Measurements from ENCODE around the gene TAPBP. TPM values are rescaled to one million over a fixed set of nuclear protein-coding genes. Genes with fewer than 3 reads are reported as not detected.

Gene TAPBP
- total and polyA plus RNA-seq, 4 experiments from 2014 or later = 240 to 370 (median 262) TPM

DNA sequence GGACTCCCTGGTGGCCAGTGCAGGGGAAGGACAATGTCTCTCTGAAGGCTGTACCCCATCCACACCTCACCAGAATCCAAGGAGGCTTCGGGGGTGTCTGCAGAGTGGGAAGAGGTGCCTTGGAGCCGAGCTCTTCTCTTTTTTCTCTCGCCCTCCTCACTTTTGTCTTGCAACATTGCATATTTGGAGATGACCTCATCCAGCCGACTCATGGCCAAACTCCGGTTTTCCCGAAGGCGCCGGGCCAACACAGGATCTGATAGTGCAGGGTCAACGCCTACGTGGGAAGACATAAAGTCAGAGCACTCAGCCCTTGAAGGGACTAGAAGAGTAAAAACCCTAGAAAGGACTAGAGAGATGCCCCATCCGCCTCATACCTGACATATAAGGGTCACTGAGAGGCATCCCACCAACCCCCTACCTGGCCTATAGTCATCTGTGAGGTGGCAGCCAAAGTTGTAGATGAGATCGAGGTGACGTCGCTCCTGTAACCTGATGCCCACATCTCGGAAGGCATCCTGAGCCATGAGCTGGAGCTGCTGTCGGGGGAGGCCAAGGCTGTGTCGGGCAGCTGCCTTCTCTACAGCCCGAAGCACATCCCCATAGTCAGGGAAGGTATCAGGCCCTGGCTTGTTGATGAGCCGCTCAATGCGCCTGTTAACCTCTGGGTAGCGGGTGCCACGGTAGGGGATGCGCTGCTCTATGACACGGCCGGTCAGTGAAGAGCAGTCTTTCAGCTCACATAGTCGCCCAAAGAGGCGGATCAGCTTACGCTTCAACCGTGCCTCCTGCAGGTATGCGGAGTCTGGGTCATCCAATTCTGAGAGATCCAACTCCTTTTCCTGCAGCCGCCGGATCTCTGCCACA, 6.7 kb upstream of the TAPBP start:
- peak overlapping the region; percentile 65 to 99 (median 76) for H3K4me3 Mint-ChIP-seq
- H3K36me3 Mint-ChIP-seq = peaks cover 41 to 53% of the 10 kb centered on the region in 2 donors
- ChIA-PET POLR2A (ENCODE audit: partially characterized antibody) (interaction anchor here (1.0 to 1.2 kb wide), 2 partner anchors 7 to 97 kb away, joined by 4 to 5 read pairs; partner anchors contain the start of genes CUTA and TAPBP), CTCF (ENCODE audit: partially characterized antibody) (interaction anchor here (1.0 to 5.9 kb wide), 2 partner anchors 8 to 24 kb away, joined by 4 to 47 read pairs; no protein-coding TSS in a partner anchor)
- peak overlapping the region in 6 of 7 donors; percentile 48 to 89 (median 80) for H3K27ac Mint-ChIP-seq
- H3K4me1 Mint-ChIP-seq = peaks cover 43 to 88% (median 65%) of the 10 kb centered on the region in 4 donors
- no peaks in the 10 kb centered on the region for H3K9me3 ChIP-seq (ENCODE audit: control insufficient read depth in 1 of 2, low read length in 2 of 2)
- no peaks in the 10 kb centered on the region for H3K27me3 Mint-ChIP-seq
- intact Hi-C loops (cut with micrococcal nuclease) = no loop called here
- DNase-seq = no peak
- H3K36me3 ChIP-seq (ENCODE audit: insufficient read depth, low read length) = peaks cover 33% of the 10 kb centered on the region
- H3K9me3 Mint-ChIP-seq = peaks cover 0 to 5% (median 0%) of the 10 kb centered on the region in 8 donors
- H3K27me3 ChIP-seq (ENCODE audit: insufficient read depth, low read length) = no peaks in the 10 kb centered on the region
- H3K4me3 ChIP-seq (ENCODE audit: low read length in 2 of 2) = no peak overlapping the region
- peak overlapping the region; percentile 88 for H3K27ac ChIP-seq (ENCODE audit: low read depth, low read length)
- peaks cover 70% of the 10 kb centered on the region for H3K4me1 ChIP-seq (ENCODE audit: insufficient read depth, low read length)

DNA sequence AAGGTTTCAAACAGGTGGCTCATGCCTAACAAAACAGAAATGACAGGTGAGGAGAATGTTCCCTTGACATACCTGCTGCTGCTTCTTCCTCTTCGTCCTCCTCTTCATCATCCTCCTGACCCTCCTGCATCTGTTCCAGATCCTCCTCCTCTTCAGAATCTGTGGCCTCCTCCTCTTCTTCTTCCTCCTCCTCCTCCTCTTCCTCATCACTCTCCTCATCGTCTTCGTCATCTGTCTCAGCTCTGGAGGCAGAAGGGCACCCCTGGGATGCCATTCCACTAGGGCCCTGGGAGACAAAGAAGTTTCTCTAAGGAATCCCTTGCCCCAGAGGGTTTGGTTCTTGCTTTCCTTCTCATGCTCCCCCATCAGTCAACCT, 6.0 kb upstream of the TAPBP start:
- Mint-ChIP-seq H3K27me3 (no peaks in the 10 kb centered on the region), H3K4me1 (peaks cover 43 to 94% (median 69%) of the 10 kb centered on the region in 4 donors), H3K36me3 (peaks cover 41 to 53% of the 10 kb centered on the region in 2 donors), H3K4me3 (peak overlapping the region in 4 of 8 donors; percentile 67 to 99 (median 98)), H3K9me3 (peaks cover 0 to 5% (median 0%) of the 10 kb centered on the region in 8 donors), H3K27ac (peak overlapping the region in 4 of 7 donors; percentile 12 to 89 (median 78))
- CTCF ChIA-PET (ENCODE audit: partially characterized antibody) = interaction anchor here (5.9 kb wide), 1 partner anchor 25 kb away, joined by 47 read pairs; no protein-coding TSS in a partner anchor
- no peak overlapping the region for H3K27ac ChIP-seq (ENCODE audit: low read depth, low read length)
- H3K4me1 ChIP-seq (ENCODE audit: insufficient read depth, low read length) = peaks cover 76% of the 10 kb centered on the region
- POLR2A ChIA-PET (ENCODE audit: partially characterized antibody) = interaction anchor here (0.9 to 1.7 kb wide), 3 partner anchors 19 to 349 kb away, joined by 3 to 4 read pairs (median 3); partner anchors contain the start of gene WDR46
- no peaks in the 10 kb centered on the region for H3K27me3 ChIP-seq (ENCODE audit: insufficient read depth, low read length)
- intact Hi-C loops (cut with micrococcal nuclease) = no loop called here
- no peak overlapping the region for H3K4me3 ChIP-seq (ENCODE audit: low read length in 2 of 2)
- peaks cover 33% of the 10 kb centered on the region for H3K36me3 ChIP-seq (ENCODE audit: insufficient read depth, low read length)
- no peak for DNase-seq
- H3K9me3 ChIP-seq (ENCODE audit: control insufficient read depth in 1 of 2, low read length in 2 of 2) = no peaks in the 10 kb centered on the region

DNA sequence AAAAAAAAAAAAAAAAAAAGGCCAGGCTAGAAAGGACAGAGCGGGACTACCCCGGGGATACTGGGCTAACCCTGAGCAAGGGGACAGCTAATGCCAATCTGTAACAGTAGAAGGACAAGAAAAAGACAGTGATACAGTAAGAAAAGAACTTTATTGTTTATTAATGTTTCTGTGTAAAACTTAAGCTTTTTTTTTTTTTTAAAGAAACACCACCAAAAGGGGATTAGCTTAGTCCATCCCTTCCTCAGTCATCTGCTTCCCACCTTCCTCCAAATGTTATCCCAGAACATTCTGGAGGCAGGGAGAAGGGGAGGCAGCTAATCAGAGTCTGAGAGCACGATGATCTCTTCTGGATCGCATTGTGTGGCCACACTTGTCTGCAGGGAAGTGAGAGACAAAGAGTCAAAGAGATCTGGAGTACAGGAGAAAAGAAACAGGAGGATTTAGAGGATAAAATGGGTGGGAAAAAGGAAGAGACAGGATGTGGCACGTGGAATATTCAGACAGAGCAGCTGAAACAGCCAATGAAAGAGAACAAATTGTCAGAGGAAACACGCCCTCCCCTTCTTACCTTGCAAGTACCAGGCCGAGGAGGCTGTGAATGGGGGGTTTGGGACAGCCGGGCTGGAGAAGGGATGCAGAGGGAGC, 4.7 kb upstream of the TAPBP start:
- peaks cover 41 to 65% of the 10 kb centered on the region in 2 donors for H3K36me3 Mint-ChIP-seq
- H3K27ac ChIP-seq (ENCODE audit: low read depth, low read length) = peak overlapping the region; percentile 83

DNA sequence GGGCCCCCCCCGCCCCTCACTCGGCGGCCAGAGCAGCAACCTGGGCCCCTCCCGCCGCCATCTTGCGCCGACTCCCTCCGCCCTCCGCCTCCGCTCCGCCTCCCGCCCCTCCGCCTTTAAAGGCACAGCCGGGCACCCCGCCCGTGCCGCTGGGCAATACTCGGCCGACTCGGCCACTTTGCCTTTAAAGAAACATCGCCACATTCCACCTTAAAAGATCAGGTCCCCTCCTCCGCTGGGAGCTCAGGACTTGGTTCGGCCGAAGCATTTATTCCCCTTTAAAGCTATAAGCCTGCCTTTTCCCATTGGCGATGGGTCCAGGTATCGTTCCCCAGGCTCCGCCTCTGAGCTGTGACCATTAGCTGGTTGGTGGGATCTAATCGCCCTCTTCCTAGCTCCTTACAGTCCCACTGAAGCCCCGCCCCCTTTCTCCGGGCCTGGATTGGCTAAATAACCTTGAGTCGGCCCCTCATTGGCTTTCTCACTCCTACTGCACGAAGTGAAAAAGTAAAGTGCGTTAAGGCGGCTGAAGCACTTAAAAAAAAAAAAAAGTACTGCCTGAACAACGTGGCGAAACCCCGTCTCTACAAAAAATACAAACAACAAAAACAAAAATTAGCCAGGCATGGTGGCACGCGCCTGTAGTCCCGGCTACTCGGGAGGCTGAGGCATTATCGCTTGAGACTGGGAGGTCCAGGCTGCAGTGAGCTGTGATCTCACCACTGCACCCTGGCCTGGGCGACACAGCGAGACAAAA, 4.0 kb upstream of the TAPBP start, which contains the start of gene ZBTB22:
Gene ZBTB22 (minus strand): TSS at position 76 of the 757 bp plus-strand sequence. CDS start 828 bp downstream, outside the sequence.
- ChIA-PET CTCF (ENCODE audit: partially characterized antibody) (interaction anchor here (0.6 to 5.9 kb wide), 9 partner anchors 17 to 274 kb away, joined by 3 to 47 read pairs (median 4); partner anchors contain the start of genes B3GALT4, RPS18 and VPS52), POLR2A (ENCODE audit: partially characterized antibody) (interaction anchor here (0.6 to 4.1 kb wide), 27 partner anchors 10 to 1665 kb away, joined by 3 to 81 read pairs (median 5); partner anchors contain the start of genes B3GALT4, BAG6, CUTA and ITPR3)
- peaks cover 40 to 69% of the 10 kb centered on the region in 2 donors for H3K36me3 Mint-ChIP-seq

More for the DNA sequence above, 4.7 kb upstream of the TAPBP start:
- peaks cover 0 to 5% (median 0%) of the 10 kb centered on the region in 8 donors for H3K9me3 Mint-ChIP-seq
- peaks cover 40 to 100% (median 67%) of the 10 kb centered on the region in 4 donors for H3K4me1 Mint-ChIP-seq
- Histone ChIP-seq H3K27me3 (ENCODE audit: insufficient read depth, low read length) (no peaks in the 10 kb centered on the region), H3K9me3 (ENCODE audit: control insufficient read depth in 1 of 2, low read length in 2 of 2) (no peaks in the 10 kb centered on the region), H3K36me3 (ENCODE audit: insufficient read depth, low read length) (peaks cover 33% of the 10 kb centered on the region), H3K4me1 (ENCODE audit: insufficient read depth, low read length) (peaks cover 74% of the 10 kb centered on the region), H3K4me3 (ENCODE audit: low read length in 2 of 2) (peak overlapping the region; percentile 73 to 100)
- intact Hi-C loops (cut with micrococcal nuclease) = loop anchor here (1.0 kb wide), 2 partner anchors 27 to 29 kb away; partner anchors contain the start of genes PFDN6 and WDR46
- DNase-seq = no peak
- ChIA-PET POLR2A (ENCODE audit: partially characterized antibody) (interaction anchor here (0.6 to 4.1 kb wide), 18 partner anchors 14 to 1666 kb away, joined by 3 to 81 read pairs (median 6); partner anchors contain the start of genes B3GALT4, BAG6, CUTA and ITPR3), CTCF (ENCODE audit: partially characterized antibody) (interaction anchor here (0.6 to 5.9 kb wide), 6 partner anchors 17 to 72 kb away, joined by 4 to 47 read pairs (median 10); partner anchors contain the start of genes B3GALT4, RPS18 and VPS52)
- no peaks in the 10 kb centered on the region for H3K27me3 Mint-ChIP-seq
- peak overlapping the region; percentile 98 to 99 (median 98) for H3K27ac Mint-ChIP-seq
- peak overlapping the region; percentile 98 to 100 (median 99) for H3K4me3 Mint-ChIP-seq

DNA sequence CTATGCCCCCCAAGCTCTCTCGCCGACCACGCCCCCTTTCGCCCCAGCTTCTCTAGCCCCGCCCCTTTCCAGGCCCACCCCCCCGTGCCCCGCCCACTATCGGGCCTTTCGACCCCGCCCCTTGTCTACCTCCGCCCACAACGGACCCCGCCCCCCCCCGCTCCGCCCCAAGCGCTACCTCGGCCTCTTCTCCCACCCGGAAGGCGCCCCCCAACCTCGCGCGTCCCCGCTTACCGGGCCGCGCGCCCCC, 3.5 kb upstream of the TAPBP start:
- H3K9me3 Mint-ChIP-seq = peaks cover 0 to 5% (median 0%) of the 10 kb centered on the region in 8 donors
- peaks cover 43 to 70% of the 10 kb centered on the region in 2 donors for H3K36me3 Mint-ChIP-seq
- H3K4me1 Mint-ChIP-seq = peaks cover 38 to 100% (median 63%) of the 10 kb centered on the region in 4 donors
- intact Hi-C loops (cut with micrococcal nuclease) = loop anchor here (1.0 to 2.0 kb wide), 3 partner anchors 74 to 347 kb away; partner anchors contain the start of genes CUTA and KIFC1
- DNase-seq = no peak
- no peak overlapping the region for H3K4me3 ChIP-seq (ENCODE audit: low read length in 2 of 2)
- peak overlapping the region; percentile 90 to 99 (median 94) for H3K27ac Mint-ChIP-seq
- H3K4me1 ChIP-seq (ENCODE audit: insufficient read depth, low read length) = peaks cover 76% of the 10 kb centered on the region
- no peaks in the 10 kb centered on the region for H3K27me3 ChIP-seq (ENCODE audit: insufficient read depth, low read length)
- H3K9me3 ChIP-seq (ENCODE audit: control insufficient read depth in 1 of 2, low read length in 2 of 2) = no peaks in the 10 kb centered on the region
- H3K36me3 ChIP-seq (ENCODE audit: insufficient read depth, low read length) = peaks cover 33% of the 10 kb centered on the region
- H3K27ac ChIP-seq (ENCODE audit: low read depth, low read length) = peak overlapping the region; percentile 83
- ChIA-PET CTCF (ENCODE audit: partially characterized antibody) (interaction anchor here (0.8 to 5.9 kb wide), 6 partner anchors 16 to 73 kb away, joined by 3 to 47 read pairs (median 10); partner anchors contain the start of genes B3GALT4, RPS18 and VPS52), POLR2A (ENCODE audit: partially characterized antibody) (interaction anchor here (0.6 to 4.1 kb wide), 22 partner anchors 9 to 345 kb away, joined by 3 to 81 read pairs (median 5); partner anchors contain the start of genes B3GALT4, CUTA, PFDN6 and RGL2)
- H3K27me3 Mint-ChIP-seq = no peaks in the 10 kb centered on the region
- peak overlapping the region; percentile 82 to 100 (median 98) for H3K4me3 Mint-ChIP-seq

More for the DNA sequence above, 4.0 kb upstream of the TAPBP start, which contains the start of gene ZBTB22:
- Mint-ChIP-seq H3K27me3 (no peaks in the 10 kb centered on the region), H3K4me3 (peak within 1 kb of the TSS; percentile 98 to 100 (median 99)), H3K4me1 (peaks cover 40 to 100% (median 62%) of the 10 kb centered on the region in 4 donors), H3K9me3 (peaks cover 0 to 5% (median 0%) of the 10 kb centered on the region in 8 donors), H3K27ac (peak within 1 kb of the TSS; percentile 98 to 99 (median 98))
- Histone ChIP-seq H3K36me3 (ENCODE audit: insufficient read depth, low read length) (peaks cover 33% of the 10 kb centered on the region), H3K4me1 (ENCODE audit: insufficient read depth, low read length) (peaks cover 73% of the 10 kb centered on the region), H3K9me3 (ENCODE audit: control insufficient read depth in 1 of 2, low read length in 2 of 2) (no peaks in the 10 kb centered on the region), H3K27ac (ENCODE audit: low read depth, low read length) (peak within 1 kb of the TSS; percentile 83), H3K27me3 (ENCODE audit: insufficient read depth, low read length) (no peaks in the 10 kb centered on the region), H3K4me3 (ENCODE audit: low read length in 2 of 2) (peak within 1 kb of the TSS; percentile 73 to 100)
- intact Hi-C loops (cut with micrococcal nuclease) = loop anchor here (1.0 to 2.0 kb wide), 5 partner anchors 27 to 347 kb away; partner anchors contain the start of genes CUTA, KIFC1, PFDN6 and WDR46
- peak; percentile 96 to 99 (median 97) for DNase-seq
